GM12891 (cell line): ENCODE data around the gene REL.
"Not testable (repeated sequence)": the region's sequence is repeated elsewhere in the genome, so short reads cannot be mapped to it uniquely, and the experiment has no call there.

Experiments used
- PAX5 ChIP-seq: IDR thresholded peaks from 2 replicates; pipeline ENCODE4 v1.6.1; 2011; ENCODE audit warnings: low read length, moderate library complexity, mild to moderate bottlenecking; ENCODE audit not compliant: insufficient read depth, severe bottlenecking
- POLR2A ChIP-seq: IDR thresholded peaks from 2 replicates; pipeline ENCODE4 v1.6.1; 2011; ENCODE audit warnings: low read depth, low read length, control low read depth
- POLR2AphosphoS5 ChIP-seq: IDR thresholded peaks from 2 replicates; pipeline ENCODE4 v1.6.1; 2011; ENCODE audit warnings: low read depth, low read length, control low read depth
- POU2F2 ChIP-seq: IDR thresholded peaks from 2 replicates; pipeline ENCODE4 v1.6.1; 2011; ENCODE audit warnings: low read depth, mild to moderate bottlenecking, control low read depth, low read length, moderate library complexity
- TAF1 ChIP-seq: IDR thresholded peaks from 2 replicates; pipeline ENCODE4 v1.6.1; 2011; ENCODE audit warnings: low read depth, low read length, control low read depth

DNA sequence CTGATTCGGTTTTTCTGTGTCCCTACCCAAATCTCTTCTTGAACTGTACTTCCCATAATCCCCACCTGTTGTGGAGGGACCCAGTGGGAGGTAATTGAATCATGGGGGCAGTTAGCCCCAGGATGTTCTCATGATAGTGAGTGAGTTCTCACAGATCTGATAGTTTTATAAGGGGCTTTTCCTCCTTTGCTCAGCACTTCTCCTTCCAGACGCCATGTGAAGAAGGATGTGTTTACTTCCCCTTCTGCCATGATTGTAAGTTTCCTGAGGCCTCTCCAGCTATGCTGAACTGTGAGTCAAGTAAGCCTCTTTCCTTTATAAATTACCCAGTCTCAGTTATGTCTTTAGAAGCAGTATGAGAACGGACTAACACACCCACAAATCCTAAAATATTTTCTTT is 16.0 kb upstream of the REL start:
- TF ChIP-seq POLR2A, POLR2AphosphoS5, TAF1, PAX5, POU2F2: not testable (repeated sequence)
